DND-41 (cell line): ENCODE data around the gene C1orf56.

Experiments used
- EZH2 ChIP-seq: IDR thresholded peaks from 3 replicates; pipeline ENCODE4 v1.6.1; 2012; ENCODE audit warnings: borderline replicate concordance, low read depth, mild to moderate bottlenecking, moderate library complexity, low read length, inconsistent platforms; ENCODE audit not compliant: severe bottlenecking
- TF ChIP-seq, protein P1 (sequence below): IDR thresholded peaks from 2 replicates; pipeline ENCODE4 v1.5.1; 2012; ENCODE audit warnings: borderline replicate concordance, low read length, moderate library complexity, mild to moderate bottlenecking; ENCODE audit not compliant: poor library complexity, severe bottlenecking; ENCODE audit errors: extremely low read depth

DNA sequence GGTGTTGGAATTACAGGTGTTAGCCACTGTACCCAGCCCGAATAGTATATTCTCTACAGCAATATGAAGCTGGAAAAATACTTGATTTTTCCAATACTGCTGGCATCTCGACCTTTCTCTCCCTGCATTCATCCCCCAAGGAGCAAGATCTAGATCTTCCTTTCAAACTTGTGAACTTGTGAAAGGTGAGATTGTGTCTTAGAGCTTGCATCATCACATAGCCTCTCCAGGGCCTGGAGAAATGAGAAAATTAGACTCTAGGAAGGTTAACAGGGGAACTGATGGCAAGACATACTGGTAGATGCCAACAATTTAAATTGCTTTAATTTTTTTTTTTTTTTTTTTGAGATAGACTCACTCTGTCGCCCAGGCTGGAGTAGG, 37.2 kb upstream of the C1orf56 start:
- TF ChIP-seq, protein P1, sequence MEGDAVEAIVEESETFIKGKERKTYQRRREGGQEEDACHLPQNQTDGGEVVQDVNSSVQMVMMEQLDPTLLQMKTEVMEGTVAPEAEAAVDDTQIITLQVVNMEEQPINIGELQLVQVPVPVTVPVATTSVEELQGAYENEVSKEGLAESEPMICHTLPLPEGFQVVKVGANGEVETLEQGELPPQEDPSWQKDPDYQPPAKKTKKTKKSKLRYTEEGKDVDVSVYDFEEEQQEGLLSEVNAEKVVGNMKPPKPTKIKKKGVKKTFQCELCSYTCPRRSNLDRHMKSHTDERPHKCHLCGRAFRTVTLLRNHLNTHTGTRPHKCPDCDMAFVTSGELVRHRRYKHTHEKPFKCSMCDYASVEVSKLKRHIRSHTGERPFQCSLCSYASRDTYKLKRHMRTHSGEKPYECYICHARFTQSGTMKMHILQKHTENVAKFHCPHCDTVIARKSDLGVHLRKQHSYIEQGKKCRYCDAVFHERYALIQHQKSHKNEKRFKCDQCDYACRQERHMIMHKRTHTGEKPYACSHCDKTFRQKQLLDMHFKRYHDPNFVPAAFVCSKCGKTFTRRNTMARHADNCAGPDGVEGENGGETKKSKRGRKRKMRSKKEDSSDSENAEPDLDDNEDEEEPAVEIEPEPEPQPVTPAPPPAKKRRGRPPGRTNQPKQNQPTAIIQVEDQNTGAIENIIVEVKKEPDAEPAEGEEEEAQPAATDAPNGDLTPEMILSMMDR = no peak
- TF ChIP-seq EZH2 = no peak
